HG03378 (cell line): ENCODE data around the gene LRRC9.
"Not testable (repeated sequence)": the region's sequence is repeated elsewhere in the genome, so short reads cannot be mapped to it uniquely, and the experiment has no call there.

Source experiments
- ATAC-seq: cut with Tn5 transposase; IDR thresholded peaks from one replicate; pipeline ENCODE4 v1.9.1; 2021; ENCODE audit warnings: mild to moderate bottlenecking, moderate library complexity; ENCODE audit not compliant: unreplicated experiment

LRRC9 gene

GRCh38 chr14:59952141-59952540 lies 32.2 kb downstream of the LRRC9 start:
- ATAC-seq, result not testable (repeated sequence)

GRCh38 chr14:59957890-59958289 lies 37.9 kb downstream of the LRRC9 start:
- ATAC-seq, result not testable (repeated sequence)

GRCh38 chr14:59959668-59960067 lies 39.7 kb downstream of the LRRC9 start:
- ATAC-seq, result no peak

GRCh38 chr14:59961518-59962062 lies 41.6 kb downstream of the LRRC9 start:
- ATAC-seq, result peak; percentile 44

GRCh38 chr14:59964251-59965007 lies 44.5 kb downstream of the LRRC9 start:
- peak; percentile 11 for ATAC-seq

- ATAC-seq, result no peak
These were observed 49.4 kb downstream of the LRRC9 start for GRCh38 chr14:59969319-59969718.

- no peak for ATAC-seq
These were observed 61.6 kb downstream of the LRRC9 start for GRCh38 chr14:59981564-59981963.

- no peak for ATAC-seq
These were observed 63.1 kb downstream of the LRRC9 start for GRCh38 chr14:59983048-59983447.

- no peak for ATAC-seq
These were observed 66.7 kb downstream of the LRRC9 start for GRCh38 chr14:59986556-59987059.

GRCh38 chr14:59997449-59997848 lies 77.5 kb downstream of the LRRC9 start:
- no peak for ATAC-seq

GRCh38 chr14:59997966-59998365 lies 78.0 kb downstream of the LRRC9 start:
- no peak for ATAC-seq

- no peak for ATAC-seq
These were observed 78.6 kb downstream of the LRRC9 start for GRCh38 chr14:59998564-59998963.

- ATAC-seq, result no peak
These were observed 83.0 kb downstream of the LRRC9 start for GRCh38 chr14:60002819-60003492.

- no peak for ATAC-seq
These were observed 84.0 kb downstream of the LRRC9 start for GRCh38 chr14:60003991-60004390.

- no peak for ATAC-seq
These were observed 88.1 kb downstream of the LRRC9 start for GRCh38 chr14:60008042-60008441.

- ATAC-seq, result not testable (repeated sequence)
These were observed 90.3 kb downstream of the LRRC9 start for GRCh38 chr14:60010263-60010662.

GRCh38 chr14:60014402-60014801 lies 94.5 kb downstream of the LRRC9 start:
- no peak for ATAC-seq

GRCh38 chr14:60021619-60022018 lies 101.7 kb downstream of the LRRC9 start:
- ATAC-seq, result no peak

- ATAC-seq, result no peak
These were observed 105.6 kb downstream of the LRRC9 start for GRCh38 chr14:60025571-60025970.

- no peak for ATAC-seq
These were observed 115.2 kb downstream of the LRRC9 start for GRCh38 chr14:60035177-60035576.

GRCh38 chr14:60047976-60048375 lies 128.0 kb downstream of the LRRC9 start:
- not testable (repeated sequence) for ATAC-seq

- no peak for ATAC-seq
These were observed 131.8 kb downstream of the LRRC9 start for GRCh38 chr14:60051721-60052221.
